CD4-positive, alpha-beta T cell (primary cell): ENCODE measurements around the gene INPP4A. TPM values are rescaled to one million over a fixed set of nuclear protein-coding genes. Genes with fewer than 3 reads are reported as not detected.

Source experiments
- ATAC-seq: fragments of 200-7000 bp; cut with Tn5 transposase; one replicate; pipeline ENCODE4 v1.10.0; 2022; ENCODE audit warnings: mild to moderate bottlenecking; ENCODE audit not compliant: poor library complexity
- CTCF ChIA-PET: fragments of 350-600 bp; sonication (Branson Sonifier 250); formaldehyde crosslinking; loops from one replicate; lab custom pipeline; 2021; ENCODE audit warnings: antibody characterized with exemption, inconsistent platforms; lab: Charles Lee
- POLR2A ChIA-PET: fragments of 350-600 bp; sonication (Branson Sonifier 250); formaldehyde crosslinking; loops from one replicate; lab custom pipeline; 2021; ENCODE audit warnings: antibody characterized with exemption, inconsistent platforms; lab: Charles Lee
- DNase-seq, 14 experiments: peaks; one replicate each; pipeline ENCODE4 v3.0.0-alpha.2; 2013 to 2020; ENCODE audit warnings: mixed read lengths in 2 of 14
- H3K27ac ChIP-seq, 2 donors: one replicate each; pipeline versions ENCODE4 v1.5.1 to v1.7.0; 2013; ENCODE audit warnings: low read length in 2 of 2, low read depth in 1 of 2, mild to moderate bottlenecking in 1 of 2
- H3K27me3 ChIP-seq, 2 experiments: 1 replicate in 1 of 2; 2 replicates in 1 of 2; pipeline versions ENCODE4 v1.6.1 to v1.7.0; 2013; ENCODE audit warnings: low read length in 2 of 2, control low read depth in 1 of 2, mild to moderate bottlenecking in 1 of 2, moderate library complexity in 1 of 2; ENCODE audit not compliant: insufficient read depth in 2 of 2, control insufficient read depth in 1 of 2
- H3K36me3 ChIP-seq: one replicate; pipeline ENCODE4 v1.6.1; 2013; ENCODE audit warnings: low read length, control low read depth; ENCODE audit not compliant: insufficient read depth
- H3K4me1 ChIP-seq: one replicate; pipeline ENCODE4 v1.6.1; 2013; ENCODE audit warnings: low read length, control low read depth; ENCODE audit not compliant: insufficient read depth
- H3K4me3 ChIP-seq: one replicate; pipeline ENCODE4 v1.5.1; 2013; ENCODE audit warnings: mild to moderate bottlenecking, low read length, moderate library complexity
- H3K9me3 ChIP-seq, 2 experiments: 1 replicate in 1 of 2; 2 replicates in 1 of 2; pipeline versions ENCODE4 v1.6.1 to v1.7.0; 2013; ENCODE audit warnings: low read length in 2 of 2, mild to moderate bottlenecking in 2 of 2, control low read depth in 1 of 2, moderate library complexity in 1 of 2; ENCODE audit not compliant: control insufficient read depth in 1 of 2, insufficient read depth in 1 of 2
- H3K27ac Mint-ChIP-seq: one replicate; pipeline ENCODE4 v1.8.0; 2020; ENCODE audit warnings: mixed read lengths
- H3K27me3 Mint-ChIP-seq: one replicate; pipeline ENCODE4 v1.8.0; 2021; ENCODE audit warnings: mixed read lengths
- H3K36me3 Mint-ChIP-seq: one replicate; pipeline ENCODE4 v1.8.0; 2021; ENCODE audit warnings: low read depth, mixed read lengths
- H3K4me1 Mint-ChIP-seq: one replicate; pipeline ENCODE4 v1.8.0; 2021; ENCODE audit warnings: low read depth, mixed read lengths
- H3K4me3 Mint-ChIP-seq: one replicate; pipeline ENCODE4 v1.8.0; 2020; ENCODE audit warnings: mild to moderate bottlenecking, mixed read lengths
- H3K9me3 Mint-ChIP-seq: one replicate; pipeline ENCODE4 v1.8.0; 2020; ENCODE audit warnings: mixed read lengths
- CTCF ChIP-seq: fragments of 200-600 bp; IDR thresholded peaks from one replicate; pipeline ENCODE4 v1.8.0; 2022; ENCODE audit warnings: antibody characterized with exemption, mild to moderate bottlenecking
- intact Hi-C, 2 experiments: fragments of 100-400 bp; cut with DNase I in 1 of 2; cut with micrococcal nuclease in 1 of 2; formaldehyde crosslinking; loops; one replicate each; pipeline versions ENCODE4 v1.15.1 to v1.9.0; 2023 to 2025; cut with DNase I, micrococcal nuclease
- total RNA-seq, 174 experiments: library from RNA in 2 of 174; stranded (reverse) in 2 of 174; gene quantifications; one replicate each; pipeline ENCODE4 v1.2.3 and lab custom pipeline; 2021 to 2026

The INPP4A gene
- total RNA-seq, 2 experiments from 2014 or later, result 86.4 to 89.2 TPM

GRCh38 chr2:98598781-98599428 is 154.2 kb downstream of the INPP4A start:
- ChIA-PET CTCF (interaction anchor here (0.7 kb wide), 2 partner anchors 13 to 234 kb away, joined by 3 read pairs; no protein-coding TSS in a partner anchor), POLR2A (interaction anchor here (0.9 kb wide), 1 partner anchor 9 kb away, joined by 4 read pairs; the partner anchor contains the start of genes COA5 and UNC50)
- H3K27me3 ChIP-seq, result no peaks in the 10 kb centered on the region
- intact Hi-C loops, result no loop called here
- H3K36me3 ChIP-seq, result peaks cover 55% of the 10 kb centered on the region
- H3K27ac ChIP-seq, result no peak overlapping the region
- peaks cover 13% of the 10 kb centered on the region for H3K4me1 Mint-ChIP-seq
- DNase-seq (no peak), ATAC-seq (no peak)
- no peak for TF ChIP-seq CTCF
- H3K36me3 Mint-ChIP-seq, result peaks cover 79% of the 10 kb centered on the region
- peak overlapping the region; percentile 61 for H3K27ac Mint-ChIP-seq
- no peaks in the 10 kb centered on the region for H3K27me3 Mint-ChIP-seq
- no peak overlapping the region for H3K4me3 Mint-ChIP-seq
- H3K4me1 ChIP-seq, result no peaks in the 10 kb centered on the region
- peaks cover 0 to 1% of the 10 kb centered on the region in 2 experiments for H3K9me3 ChIP-seq
- no peaks in the 10 kb centered on the region for H3K9me3 Mint-ChIP-seq
- no peak overlapping the region for H3K4me3 ChIP-seq

GRCh38 chr2:98601532-98602132 is 157.0 kb downstream of the INPP4A start:
- ChIA-PET POLR2A (no interaction called here), CTCF (interaction anchor here (1.3 kb wide), 1 partner anchor 33 kb away, joined by 3 read pairs; no protein-coding TSS in a partner anchor)
- H3K36me3 ChIP-seq, result peaks cover 54% of the 10 kb centered on the region
- Mint-ChIP-seq H3K4me3 (peak overlapping the region; percentile 4), H3K27ac (peak overlapping the region; percentile 79), H3K4me1 (peaks cover 37% of the 10 kb centered on the region), H3K9me3 (no peaks in the 10 kb centered on the region), H3K36me3 (peaks cover 74% of the 10 kb centered on the region), H3K27me3 (no peaks in the 10 kb centered on the region)
- H3K9me3 ChIP-seq, result no peaks in the 10 kb centered on the region
- H3K27me3 ChIP-seq, result no peaks in the 10 kb centered on the region
- peaks cover 12% of the 10 kb centered on the region for H3K4me1 ChIP-seq
- intact Hi-C loops, result loop anchor here in 1 of 2 experiments (5.0 to 10.0 kb wide), 3 partner anchors 189 to 883 kb away; partner anchors contain the start of genes LIPT1 and TSGA10
- ATAC-seq (no peak), DNase-seq (peak in 3 of 14 experiments; percentile 16 to 43 (median 28))
- no peak overlapping the region for H3K27ac ChIP-seq
- peak; percentile 30 for TF ChIP-seq CTCF
- no peak overlapping the region for H3K4me3 ChIP-seq

GRCh38 chr2:98604547-98604946 is 159.9 kb downstream of the INPP4A start:
- no peaks in the 10 kb centered on the region for H3K27me3 ChIP-seq
- peaks cover 67% of the 10 kb centered on the region for H3K36me3 Mint-ChIP-seq
- ChIA-PET CTCF (interaction anchor here (1.0 to 1.4 kb wide), 2 partner anchors 13 to 36 kb away, joined by 3 read pairs; no protein-coding TSS in a partner anchor), POLR2A (interaction anchor here (0.5 kb wide), 1 partner anchor 37 kb away, joined by 3 read pairs; no protein-coding TSS in a partner anchor)
- ATAC-seq (no peak), DNase-seq (no peak)
- H3K4me3 Mint-ChIP-seq, result no peak overlapping the region
- peaks cover 35% of the 10 kb centered on the region for H3K36me3 ChIP-seq
- H3K27ac ChIP-seq, result no peak overlapping the region
- H3K9me3 Mint-ChIP-seq, result no peaks in the 10 kb centered on the region
- peaks cover 32% of the 10 kb centered on the region for H3K4me1 ChIP-seq
- H3K27ac Mint-ChIP-seq, result peak overlapping the region; percentile 89
- H3K9me3 ChIP-seq, result no peaks in the 10 kb centered on the region
- H3K4me3 ChIP-seq, result no peak overlapping the region
- TF ChIP-seq CTCF, result no peak
- peaks cover 47% of the 10 kb centered on the region for H3K4me1 Mint-ChIP-seq
- intact Hi-C loops, result loop anchor here in 1 of 2 experiments (5.0 to 10.0 kb wide), 3 partner anchors 192 to 880 kb away; partner anchors contain the start of genes LIPT1 and TSGA10
- no peaks in the 10 kb centered on the region for H3K27me3 Mint-ChIP-seq
